ENCODE results near the gene MCC. TPM values are rescaled to one million over a fixed set of nuclear protein-coding genes. Genes with fewer than 3 reads are reported as not detected.

MCC gene
- total and polyA plus RNA-seq, 2 donors from 2014 or later = 2.4 to 20.6 TPM

- Histone ChIP-seq H3K4me1 (ENCODE audit: control insufficient read depth in 2 of 3, insufficient read depth in 2 of 3, low read depth in 1 of 3, low read length in 3 of 3) (peaks cover 0 to 3% (median 0%) of the 10 kb centered on the region in 3 donors), H3K9ac (ENCODE audit: low read length in 3 of 3) (no peak overlapping the region), H3K27ac (ENCODE audit: low read depth in 2 of 2, low read length in 2 of 2) (no peak overlapping the region), H3K4me3 (ENCODE audit: low read length in 3 of 3) (no peak overlapping the region), H3K36me3 (ENCODE audit: control insufficient read depth in 2 of 3, insufficient read depth in 3 of 3, low read length in 3 of 3) (no peaks in the 10 kb centered on the region), H3K27me3 (ENCODE audit: control insufficient read depth, insufficient read depth, low read length) (no peaks in the 10 kb centered on the region), H3K9me3 (ENCODE audit: control insufficient read depth in 2 of 3, insufficient read depth in 1 of 3, low read length in 3 of 3) (no peaks in the 10 kb centered on the region)
- TF ChIP-seq, protein P1, sequence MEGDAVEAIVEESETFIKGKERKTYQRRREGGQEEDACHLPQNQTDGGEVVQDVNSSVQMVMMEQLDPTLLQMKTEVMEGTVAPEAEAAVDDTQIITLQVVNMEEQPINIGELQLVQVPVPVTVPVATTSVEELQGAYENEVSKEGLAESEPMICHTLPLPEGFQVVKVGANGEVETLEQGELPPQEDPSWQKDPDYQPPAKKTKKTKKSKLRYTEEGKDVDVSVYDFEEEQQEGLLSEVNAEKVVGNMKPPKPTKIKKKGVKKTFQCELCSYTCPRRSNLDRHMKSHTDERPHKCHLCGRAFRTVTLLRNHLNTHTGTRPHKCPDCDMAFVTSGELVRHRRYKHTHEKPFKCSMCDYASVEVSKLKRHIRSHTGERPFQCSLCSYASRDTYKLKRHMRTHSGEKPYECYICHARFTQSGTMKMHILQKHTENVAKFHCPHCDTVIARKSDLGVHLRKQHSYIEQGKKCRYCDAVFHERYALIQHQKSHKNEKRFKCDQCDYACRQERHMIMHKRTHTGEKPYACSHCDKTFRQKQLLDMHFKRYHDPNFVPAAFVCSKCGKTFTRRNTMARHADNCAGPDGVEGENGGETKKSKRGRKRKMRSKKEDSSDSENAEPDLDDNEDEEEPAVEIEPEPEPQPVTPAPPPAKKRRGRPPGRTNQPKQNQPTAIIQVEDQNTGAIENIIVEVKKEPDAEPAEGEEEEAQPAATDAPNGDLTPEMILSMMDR (IDR thresholded peaks at IDR 0.05; ENCODE audit: borderline replicate concordance, extremely low read depth, insufficient read depth) = no peak
- DNase-seq (no peak), FAIRE-seq (no peak)
- intact Hi-C loops (cut with DNase I) = no loop called here
Measured at GRCh38 chr5:113230711-113231652, 257.3 kb downstream of the MCC start.

- no peak overlapping the region for H3K4me3 ChIP-seq (ENCODE audit: low read length in 3 of 3)
- H3K27ac ChIP-seq (ENCODE audit: low read depth in 2 of 2, low read length in 2 of 2) = no peak overlapping the region
- TF ChIP-seq, protein P1 (IDR thresholded peaks at IDR 0.05; ENCODE audit: borderline replicate concordance, extremely low read depth, insufficient read depth) = no peak
- FAIRE-seq (no peak), DNase-seq (no peak)
- H3K4me1 ChIP-seq (ENCODE audit: control insufficient read depth in 2 of 3, insufficient read depth in 2 of 3, low read depth in 1 of 3, low read length in 3 of 3) = peaks cover 0 to 5% (median 0%) of the 10 kb centered on the region in 3 donors
- no peak overlapping the region for H3K9ac ChIP-seq (ENCODE audit: low read length in 3 of 3)
- no peaks in the 10 kb centered on the region for H3K9me3 ChIP-seq (ENCODE audit: control insufficient read depth in 2 of 3, insufficient read depth in 1 of 3, low read length in 3 of 3)
- intact Hi-C loops (cut with DNase I) = no loop called here
- H3K27me3 ChIP-seq (ENCODE audit: control insufficient read depth, insufficient read depth, low read length) = no peaks in the 10 kb centered on the region
- no peaks in the 10 kb centered on the region for H3K36me3 ChIP-seq (ENCODE audit: control insufficient read depth in 2 of 3, insufficient read depth in 3 of 3, low read length in 3 of 3)
Measured at GRCh38 chr5:113227798-113228197, 260.5 kb downstream of the MCC start.

GRCh38 chr5:113226116-113226736, 262.0 kb downstream of the MCC start:
- Histone ChIP-seq H3K9me3 (ENCODE audit: control insufficient read depth in 2 of 3, insufficient read depth in 1 of 3, low read length in 3 of 3) (no peaks in the 10 kb centered on the region), H3K36me3 (ENCODE audit: control insufficient read depth in 2 of 3, insufficient read depth in 3 of 3, low read length in 3 of 3) (no peaks in the 10 kb centered on the region), H3K4me1 (ENCODE audit: control insufficient read depth in 2 of 3, insufficient read depth in 2 of 3, low read depth in 1 of 3, low read length in 3 of 3) (peaks cover 0 to 2% (median 0%) of the 10 kb centered on the region in 3 donors), H3K9ac (ENCODE audit: low read length in 3 of 3) (no peak overlapping the region), H3K27me3 (ENCODE audit: control insufficient read depth, insufficient read depth, low read length) (no peaks in the 10 kb centered on the region), H3K27ac (ENCODE audit: low read depth in 2 of 2, low read length in 2 of 2) (no peak overlapping the region), H3K4me3 (ENCODE audit: low read length in 3 of 3) (no peak overlapping the region)
- FAIRE-seq = no peak
- TF ChIP-seq, protein P1 (IDR thresholded peaks at IDR 0.05; ENCODE audit: borderline replicate concordance, extremely low read depth, insufficient read depth) = no peak
- DNase-seq = no peak
- intact Hi-C loops (cut with DNase I) = no loop called here

Measured in kidney (tissue), 14 donors.